GM19468 (cell line): ENCODE measurements around the gene LDAH.
A peak's percentile ranks its signal among the peaks of the same experiment; 100 is the strongest.

ENCODE experiments used
- ATAC-seq: cut with Tn5 transposase; IDR thresholded peaks from one replicate; pipeline ENCODE4 v1.9.1; 2021; ENCODE audit warnings: mild to moderate bottlenecking, moderate library complexity, moderate number of reproducible peaks; ENCODE audit not compliant: unreplicated experiment; ENCODE audit errors: extremely low read depth

The LDAH gene

DNA sequence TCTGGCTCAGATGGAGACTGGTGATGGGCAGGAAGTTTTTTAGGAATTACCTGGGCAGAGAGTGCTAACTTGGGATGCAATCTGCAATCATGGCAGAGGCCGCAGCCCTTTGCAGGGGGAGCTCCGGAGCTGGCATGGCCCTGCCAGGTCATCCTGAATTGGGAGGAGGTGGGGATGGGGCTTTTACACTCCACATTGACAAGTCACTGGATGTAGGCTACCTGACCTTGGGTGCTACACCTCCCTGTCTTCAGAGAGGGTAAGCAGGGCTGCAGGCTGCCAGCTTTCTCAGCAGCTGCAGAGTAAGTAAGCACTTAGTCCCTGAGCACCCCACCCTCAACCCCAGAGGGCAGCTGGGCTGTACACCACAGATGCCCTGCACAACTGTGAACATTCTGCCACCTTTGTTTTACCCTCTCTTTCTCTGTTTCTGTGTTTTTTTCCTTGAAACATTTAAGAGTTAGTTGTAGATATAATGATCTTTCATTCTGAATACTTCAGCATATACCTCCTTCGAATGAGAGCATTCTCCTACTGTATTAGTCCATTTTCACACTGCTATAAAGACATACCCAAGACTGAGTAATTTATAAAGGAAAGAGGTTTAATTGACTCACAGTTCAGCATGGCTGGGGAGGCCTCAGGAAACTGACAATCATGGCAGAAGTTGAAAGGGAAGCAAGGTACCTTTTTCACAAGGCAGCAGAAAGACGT lies 165.2 kb downstream of the LDAH start:
- no peak for ATAC-seq

DNA sequence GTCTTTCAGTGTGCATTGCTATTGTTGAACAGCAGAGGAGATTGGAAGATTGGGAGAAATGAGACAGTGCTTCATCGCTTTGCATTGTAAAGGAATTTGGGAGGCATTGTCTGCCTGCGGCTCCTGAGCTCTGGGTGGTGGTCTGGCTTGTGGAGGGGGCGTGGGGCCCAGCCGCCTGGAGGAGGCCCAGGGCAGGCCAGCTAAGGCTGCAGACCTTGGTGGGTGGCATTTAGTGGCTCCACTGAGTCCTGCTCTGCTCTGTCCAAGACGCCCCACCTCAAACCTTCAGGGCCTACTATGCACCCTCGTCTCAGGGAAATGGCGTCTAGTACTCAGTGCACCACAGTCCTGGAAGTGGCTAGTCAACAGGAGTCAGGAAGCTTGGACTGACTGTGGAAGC lies 166.3 kb downstream of the LDAH start:
- no peak for ATAC-seq

DNA sequence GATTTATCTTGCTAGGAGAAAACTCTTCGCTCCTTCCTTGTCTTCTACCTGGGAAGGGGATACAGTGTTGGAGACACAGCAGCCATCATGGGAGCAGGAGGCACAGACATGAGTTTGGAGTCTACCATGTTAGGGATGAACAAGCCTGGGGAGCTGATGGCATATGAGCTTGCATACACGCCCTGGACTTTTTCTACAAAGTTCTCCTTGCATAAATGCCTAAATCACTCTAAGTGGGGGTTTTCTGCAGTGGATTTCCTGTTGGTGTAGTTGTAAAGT lies 168.4 kb downstream of the LDAH start:
- ATAC-seq: no peak

DNA sequence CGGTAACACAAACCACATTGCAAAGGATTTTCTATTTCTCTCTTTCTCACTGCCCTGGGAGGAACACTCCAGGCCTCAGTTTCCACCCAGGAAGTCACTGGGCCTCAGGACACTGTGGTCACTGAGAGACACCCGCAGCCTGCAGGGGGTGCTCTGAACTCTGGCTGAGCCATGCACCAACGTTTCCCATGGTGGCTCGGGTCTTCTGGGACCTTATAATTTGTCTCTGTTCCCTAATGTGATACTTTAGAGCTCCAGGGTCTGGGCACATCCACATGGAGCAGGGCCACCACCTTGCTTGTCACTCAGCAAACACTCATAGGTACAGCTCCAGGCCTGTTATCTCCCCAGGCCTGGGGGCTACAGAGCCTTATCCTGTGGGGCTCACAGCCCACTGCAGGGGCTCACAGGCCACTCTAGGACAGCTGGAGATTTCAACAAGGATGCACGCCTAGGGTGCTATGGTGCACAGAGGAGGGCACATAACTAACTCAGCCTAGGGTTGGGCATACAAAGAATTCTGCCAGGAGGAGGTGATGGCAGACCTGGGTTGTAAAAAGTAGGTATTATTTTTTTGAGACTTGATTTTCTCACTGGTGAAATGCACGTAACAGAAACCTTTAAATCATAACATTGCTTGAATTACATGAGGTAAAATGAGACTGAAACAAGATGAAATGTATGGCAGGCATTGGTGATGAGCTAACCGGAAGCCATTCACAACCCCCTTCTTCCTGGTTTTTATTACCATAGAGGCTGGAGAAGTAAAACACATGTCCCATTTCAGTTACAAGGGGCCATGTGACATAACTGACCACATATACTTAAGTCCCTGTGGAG lies 169.0 kb downstream of the LDAH start:
- no peak for ATAC-seq

DNA sequence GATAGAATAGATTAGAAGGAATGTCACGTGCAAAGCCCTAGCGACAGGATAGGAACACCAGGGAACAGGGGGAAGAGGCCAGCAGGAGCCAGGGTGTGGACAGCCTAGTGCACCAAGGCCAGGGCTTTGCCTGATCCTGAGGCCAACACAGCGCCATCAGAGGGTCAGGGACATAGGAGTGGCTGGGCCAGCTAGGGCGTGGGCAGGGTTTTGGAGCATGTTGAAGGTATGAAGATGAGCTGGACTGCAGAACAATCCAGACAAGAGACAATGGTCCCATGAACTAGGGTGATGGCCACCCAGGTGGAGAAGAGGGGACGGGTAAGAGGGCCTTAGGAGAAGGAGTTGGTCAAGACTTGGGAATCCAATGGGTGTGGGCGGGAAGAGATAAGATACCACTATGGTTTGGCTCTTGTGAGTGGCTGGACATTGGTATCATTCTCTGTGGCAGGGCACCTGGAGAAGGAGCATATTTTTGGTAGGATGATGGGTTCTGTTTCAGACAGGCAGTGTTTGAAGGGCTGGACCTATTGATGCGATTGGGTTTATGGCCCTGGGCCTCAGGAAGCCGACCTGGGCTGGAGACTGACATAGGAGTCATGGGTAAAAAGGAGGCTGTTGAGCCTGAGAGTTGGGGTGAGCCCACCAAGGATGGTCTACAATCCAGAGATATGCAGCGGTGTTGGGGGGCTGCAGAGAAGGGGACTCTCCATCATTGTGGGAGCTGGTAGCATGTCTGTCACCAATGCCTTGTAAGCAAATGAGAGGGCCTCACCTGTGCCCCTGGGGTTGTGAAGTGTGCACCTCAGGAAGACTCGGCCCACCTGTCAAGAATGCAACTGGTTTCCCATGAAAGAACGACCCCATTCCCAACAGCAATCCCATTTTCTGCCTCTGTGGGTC lies 170.0 kb downstream of the LDAH start:
- ATAC-seq: no peak

DNA sequence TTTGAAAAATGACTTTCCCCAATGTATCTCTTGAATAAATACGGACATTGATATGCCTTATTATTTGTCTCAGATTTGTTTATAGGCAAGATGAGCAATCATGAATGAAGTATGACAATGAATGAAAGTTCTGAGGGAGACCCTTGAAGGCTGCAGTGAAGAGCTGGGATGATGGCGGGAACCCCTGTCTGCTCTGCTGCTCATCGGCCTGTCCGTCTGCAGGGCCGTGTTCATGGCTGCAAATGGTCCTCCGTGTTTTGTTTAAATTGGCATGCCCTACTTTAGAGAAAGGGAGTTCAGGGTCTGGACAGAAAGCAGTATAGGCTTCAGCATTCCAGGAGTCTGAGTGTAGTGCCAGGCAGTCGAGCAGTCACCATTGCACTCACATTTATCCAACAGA lies 170.8 kb downstream of the LDAH start:
- ATAC-seq: no peak

DNA sequence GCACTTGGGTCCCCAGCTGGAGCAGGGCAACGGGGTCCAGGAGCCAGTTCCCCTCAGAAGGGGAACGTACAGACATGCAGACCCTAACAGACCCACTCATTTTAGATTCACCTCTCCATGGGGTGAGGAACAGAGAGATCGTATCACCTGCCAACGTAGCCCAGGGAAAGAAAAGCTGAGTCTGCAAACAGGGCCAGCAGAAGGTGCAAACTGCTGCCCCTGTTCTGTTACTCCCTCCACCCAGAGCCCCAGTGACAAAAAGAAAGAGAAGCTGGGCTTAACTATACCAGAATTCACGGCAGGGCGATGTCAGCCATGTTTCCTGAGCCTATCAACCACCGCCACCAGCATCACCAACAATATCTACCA lies 171.2 kb downstream of the LDAH start:
- no peak for ATAC-seq

DNA sequence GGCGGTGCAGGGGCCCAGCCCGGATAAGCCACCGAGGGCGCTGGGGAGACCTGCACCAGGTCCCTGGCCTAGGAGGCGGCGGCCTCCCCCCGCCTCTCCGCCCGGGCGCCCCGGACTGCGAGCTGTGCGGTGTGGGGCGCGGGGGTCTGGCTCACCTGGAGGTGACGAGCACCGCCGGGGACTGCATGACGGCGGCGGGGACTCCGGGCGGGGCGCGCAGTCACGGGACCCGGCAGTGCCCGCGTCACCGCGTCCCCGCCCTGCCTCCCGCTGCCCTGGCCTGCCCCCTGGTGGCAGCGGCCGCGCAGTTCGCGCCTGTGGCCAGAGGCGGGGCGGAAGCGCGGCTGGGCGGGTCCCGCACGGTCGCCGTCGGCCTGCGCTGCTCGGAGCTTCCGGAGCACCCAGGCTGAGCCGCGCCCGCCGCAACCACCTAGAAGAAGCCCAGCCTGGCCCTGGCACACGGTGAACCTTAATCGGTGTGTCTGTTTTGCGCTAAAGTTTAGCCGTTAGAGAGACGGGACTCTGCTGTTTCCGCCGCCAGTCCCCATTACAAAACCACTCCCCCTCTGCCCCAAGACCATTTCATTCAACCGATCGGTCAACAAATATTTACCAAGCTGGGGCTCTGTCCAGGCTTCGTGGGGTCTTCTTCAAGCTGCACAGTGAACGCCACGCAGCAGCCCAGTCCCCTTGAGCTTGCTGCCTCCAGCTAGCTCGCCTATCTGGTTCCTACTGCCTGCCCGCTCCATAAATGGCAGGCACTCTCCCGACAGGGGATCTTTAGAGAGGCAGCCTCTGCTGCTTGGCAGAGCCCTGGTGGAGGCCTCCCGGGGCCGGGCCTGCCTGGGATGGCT lies 171.8 kb downstream of the LDAH start, which contains the start of gene HS1BP3:
HS1BP3 (minus strand) TSS at position 222 of the 854 bp plus-strand sequence; CDS start at position 187, 35 bp downstream.
- ATAC-seq: peak; percentile 95

DNA sequence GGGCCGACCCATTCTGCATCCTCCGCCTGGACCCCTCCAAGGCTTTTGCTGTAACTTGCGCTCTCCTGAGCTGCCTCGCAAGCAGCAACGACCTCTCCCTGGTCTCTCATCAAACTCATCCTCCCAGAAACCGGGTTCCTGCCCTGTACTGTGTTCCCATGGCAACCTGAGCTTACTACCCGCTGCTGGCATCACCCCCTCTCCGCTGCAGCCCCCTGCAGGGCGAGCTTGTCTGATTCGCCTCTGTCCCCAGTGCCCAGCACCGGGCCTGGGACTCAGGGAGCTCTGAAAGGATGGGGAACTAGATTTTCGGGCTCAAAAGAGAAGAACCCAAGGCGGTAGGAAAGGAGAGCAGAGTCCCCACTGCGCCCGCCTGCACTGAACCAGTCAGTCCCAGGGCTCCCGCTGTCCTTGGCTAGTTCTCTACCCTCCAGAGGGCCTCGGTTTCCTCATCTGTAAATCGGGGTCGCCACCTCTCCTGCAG lies 172.5 kb downstream of the LDAH start:
- no peak for ATAC-seq

DNA sequence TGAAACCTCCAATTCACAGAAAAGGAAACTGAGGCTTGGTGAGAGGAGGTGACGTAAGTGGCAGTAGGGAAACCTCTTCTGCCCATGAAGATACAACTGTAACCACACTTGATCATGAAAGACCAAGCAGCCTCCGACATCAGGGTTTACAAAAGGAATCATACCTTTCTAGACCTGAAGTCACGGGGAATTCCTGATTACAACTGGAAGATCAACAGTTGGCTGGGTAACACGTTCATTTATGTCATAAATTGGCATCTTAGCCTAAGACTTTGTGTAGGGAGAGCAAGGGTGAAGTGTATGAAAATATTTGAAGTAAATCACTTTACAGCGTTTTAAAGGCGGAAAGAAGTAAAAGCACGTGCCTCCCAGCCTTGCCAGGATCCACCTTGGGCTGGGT lies 172.9 kb downstream of the LDAH start:
- no peak for ATAC-seq

DNA sequence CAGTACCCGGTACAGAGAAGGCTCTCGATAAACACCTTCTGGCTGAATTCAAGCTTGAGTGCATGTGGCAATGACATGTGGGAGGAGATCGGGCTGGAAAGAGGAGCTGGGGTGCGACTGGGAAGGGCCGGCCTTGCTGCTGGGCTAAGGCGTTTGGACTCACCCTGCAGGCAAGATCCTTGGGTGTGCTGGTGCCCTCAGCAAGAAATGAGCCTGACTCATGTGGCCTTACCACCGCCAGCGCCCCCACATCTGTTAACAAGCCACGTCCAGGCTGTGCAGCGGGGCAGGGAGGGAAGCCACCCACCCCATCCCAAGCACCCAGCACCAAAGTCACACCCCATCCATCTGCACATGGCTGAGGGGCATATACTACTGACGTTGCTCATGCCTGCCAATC lies 173.3 kb downstream of the LDAH start:
- no peak for ATAC-seq

DNA sequence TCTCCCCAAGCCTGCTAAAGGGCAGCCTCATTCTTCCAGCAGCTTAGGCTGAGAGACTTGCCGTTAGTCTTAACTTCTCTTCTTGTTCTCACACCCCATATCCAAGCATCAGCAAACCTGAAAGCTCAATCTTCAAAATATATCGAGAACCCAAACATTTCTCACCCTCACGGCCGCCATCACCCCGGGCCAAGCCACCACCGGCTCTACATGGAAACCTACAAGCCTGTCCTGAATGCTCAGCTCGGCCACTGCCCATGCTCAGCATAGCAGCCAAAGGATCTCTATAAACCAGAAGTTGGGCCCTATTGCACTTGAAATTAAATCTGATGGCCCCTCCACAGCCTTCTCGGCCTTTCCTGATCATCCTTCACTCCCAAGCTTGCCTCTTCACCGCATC lies 174.1 kb downstream of the LDAH start:
- ATAC-seq: no peak

DNA sequence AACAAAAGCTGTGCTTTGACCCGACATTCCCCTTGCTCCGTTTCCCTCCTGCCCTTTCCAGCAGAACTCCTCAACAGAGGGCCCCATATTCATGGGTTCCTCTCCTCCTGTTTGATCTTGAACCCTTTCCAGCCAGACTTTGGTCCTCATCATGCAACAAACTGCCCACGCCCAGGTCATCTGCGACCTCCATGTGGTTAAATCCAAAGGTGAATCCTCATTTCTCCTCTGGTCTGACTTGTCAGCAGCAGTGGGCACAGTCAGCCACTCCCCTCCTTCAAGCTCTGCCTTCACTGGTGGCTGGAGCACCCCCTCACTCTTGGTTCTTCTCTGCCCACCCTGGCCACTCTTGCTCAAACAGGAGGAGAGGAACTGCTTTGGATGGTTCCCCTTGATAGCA lies 174.7 kb downstream of the LDAH start:
- no peak for ATAC-seq

DNA sequence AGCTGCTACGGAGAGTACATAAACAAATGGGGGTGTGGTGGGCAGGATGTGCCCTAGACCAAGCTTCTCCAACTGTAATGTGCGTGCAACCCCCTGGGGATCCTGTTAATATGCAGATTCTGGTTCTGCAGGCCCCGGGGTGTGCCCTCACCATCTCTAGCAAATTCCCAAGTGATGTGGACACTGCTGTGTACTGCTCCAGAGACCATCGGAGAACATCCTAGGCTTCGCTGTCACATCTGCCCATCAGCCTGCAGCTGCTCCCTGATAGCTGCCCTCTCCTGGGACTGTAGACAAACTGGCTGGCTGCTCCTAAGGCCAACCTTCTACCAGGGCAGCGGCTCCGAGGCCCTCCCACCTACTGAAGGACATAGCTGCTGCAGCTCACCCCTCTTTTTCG lies 175.2 kb downstream of the LDAH start:
- ATAC-seq: no peak

DNA sequence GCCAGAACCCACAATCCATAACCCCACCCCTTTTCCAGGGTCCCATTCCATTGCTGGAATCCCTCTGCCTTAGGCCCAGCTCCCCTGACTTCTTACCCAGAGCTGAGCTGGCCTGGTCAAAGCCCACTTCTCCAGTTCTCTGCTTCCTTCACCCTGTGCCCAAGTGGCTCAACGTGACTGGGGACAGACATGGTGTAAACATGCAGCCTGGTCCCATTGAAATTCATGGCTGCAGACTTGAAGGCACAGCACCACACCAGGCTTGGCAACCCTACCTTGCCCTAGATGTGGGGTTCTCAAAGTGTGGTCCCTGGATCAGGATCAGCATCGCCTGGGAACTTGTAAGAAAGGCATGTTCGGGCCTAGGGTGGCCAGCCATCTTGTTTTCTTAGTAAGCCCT lies 175.7 kb downstream of the LDAH start:
- ATAC-seq: no peak

DNA sequence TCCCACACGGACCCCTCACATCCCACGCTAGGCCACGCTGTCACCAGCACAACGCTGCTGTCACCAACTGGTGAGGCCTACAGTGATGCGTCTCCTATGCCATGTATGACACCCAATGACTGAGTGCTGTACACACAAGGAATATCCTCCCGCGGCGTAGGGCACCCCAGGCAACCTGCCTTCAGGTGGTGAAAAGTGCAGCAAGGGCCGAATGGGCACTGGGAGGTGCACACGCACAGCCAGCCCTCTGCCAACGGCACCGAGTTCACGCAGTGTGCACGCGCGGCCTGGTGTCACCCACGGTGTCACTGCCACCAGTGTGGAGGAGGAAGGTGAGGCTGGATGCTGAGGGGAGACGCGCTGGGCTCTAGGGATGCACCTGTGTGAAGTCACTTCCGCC lies 176.5 kb downstream of the LDAH start:
- no peak for ATAC-seq

DNA sequence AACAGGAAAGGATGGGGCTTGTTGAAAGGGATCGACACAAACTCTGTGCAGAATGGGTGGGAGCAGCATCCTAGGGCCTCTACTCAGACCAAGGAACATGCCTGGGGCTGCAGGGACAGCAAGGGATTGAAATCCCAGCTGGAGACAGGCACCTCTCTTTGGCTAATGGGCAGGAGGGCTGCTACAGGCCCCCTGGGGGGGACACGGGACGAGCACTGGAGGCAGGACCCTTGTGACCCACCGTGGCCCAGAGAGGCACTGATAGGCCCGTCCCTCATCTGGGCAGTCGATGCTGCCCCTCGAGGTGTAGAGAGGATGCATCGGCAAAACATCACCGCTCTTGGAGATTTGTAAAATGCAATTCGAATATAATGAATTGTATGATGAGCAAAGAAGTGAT lies 177.1 kb downstream of the LDAH start:
- no peak for ATAC-seq

DNA sequence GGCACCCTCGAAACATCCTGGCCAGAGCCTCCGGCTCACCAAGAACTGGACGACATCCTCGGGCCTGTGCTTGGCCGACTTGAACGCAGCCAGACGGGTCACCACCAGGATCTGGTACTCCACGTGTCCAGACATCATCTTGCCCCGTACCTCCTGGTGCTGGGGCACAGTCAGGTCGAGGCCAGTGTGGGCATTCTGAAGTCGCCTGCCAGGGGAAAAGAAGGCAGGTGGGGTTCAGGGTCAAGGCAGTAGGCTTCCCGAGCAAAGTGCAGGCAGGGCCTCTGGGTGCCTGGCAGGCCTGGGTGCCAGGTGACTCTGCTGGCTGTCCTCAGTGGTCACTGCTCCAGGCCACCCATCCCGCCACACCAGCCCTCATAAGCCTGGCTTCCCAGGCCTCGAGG lies 177.6 kb downstream of the LDAH start:
- no peak for ATAC-seq

DNA sequence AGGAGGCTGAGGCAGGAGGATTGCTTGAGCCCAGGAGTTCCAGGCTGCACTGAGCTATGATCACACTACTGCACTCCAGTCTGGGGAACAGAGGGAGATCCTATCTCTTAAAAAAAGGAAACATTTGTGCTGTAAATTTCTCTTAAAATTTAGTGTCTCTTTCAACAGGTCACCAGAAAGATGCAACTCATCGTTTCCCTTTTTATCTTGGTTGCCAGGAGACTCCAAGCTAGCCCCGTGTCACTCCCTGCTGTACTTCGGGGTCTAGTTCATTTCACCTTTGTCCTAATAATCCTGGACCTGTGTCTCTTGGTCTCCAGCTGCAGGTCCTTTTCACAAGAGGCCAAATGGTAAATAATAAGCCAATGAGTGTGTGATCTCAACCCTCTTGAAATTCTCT lies 179.1 kb downstream of the LDAH start:
- ATAC-seq: no peak

DNA sequence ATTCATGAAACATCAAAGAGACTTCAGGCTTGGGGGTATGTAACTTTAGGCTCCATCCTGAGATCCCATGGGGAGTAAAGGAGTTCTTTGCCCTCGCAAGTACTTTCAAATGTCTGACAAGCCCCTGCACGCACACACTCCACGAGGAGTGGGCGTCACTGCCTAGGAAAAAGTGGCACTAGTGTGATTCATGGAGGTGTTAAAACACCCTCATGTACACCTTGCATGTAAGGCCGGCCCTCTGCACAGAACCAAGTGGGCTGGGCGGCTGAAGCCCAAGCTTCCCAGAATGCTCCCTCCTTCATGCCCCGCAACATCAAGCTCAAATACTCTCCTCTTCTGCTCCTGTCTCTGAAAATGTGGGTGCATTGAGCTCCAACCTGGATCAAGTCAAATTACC lies 179.8 kb downstream of the LDAH start:
- no peak for ATAC-seq
